ENCODE measurements around the gene PACSIN1. TPM values are rescaled to one million over a fixed set of nuclear protein-coding genes. Genes with fewer than 3 reads are reported as not detected.

PACSIN1 gene
- total RNA-seq, 2 experiments from 2014 or later: 19.3 to 88.4 TPM

GRCh38 chr6:34532230-34532629 lies 66.4 kb downstream of the PACSIN1 start:
- no peak overlapping the region for H2AFZ ChIP-seq (ENCODE audit: low read length)
- ChIA-PET CTCF (ENCODE audit: unreplicated experiment) (no interaction called here), POLR2A (no interaction called here)
- peaks cover 51% of the 10 kb centered on the region; the same call in 1 of the 2 replicates for H3K36me3 ChIP-seq (ENCODE audit: insufficient read depth, low read length)
- no peaks in the 10 kb centered on the region for H3K9me2 ChIP-seq (ENCODE audit: insufficient read depth, low read length)
- DNase-seq (ENCODE audit: low spot score): no peak
- H3K9me3 ChIP-seq (ENCODE audit: low read length): no peaks in the 10 kb centered on the region
- H4K20me1 ChIP-seq (ENCODE audit: insufficient read depth, low read length): peaks cover 8% of the 10 kb centered on the region; the same call in 1 of the 2 replicates
- no TSS peak for BruUV-seq (replicated peaks)
- TF ChIP-seq EZH2phosphoT487 (IDR thresholded peaks at IDR 0.05; ENCODE audit: borderline replicate concordance, low read depth, low read length) (no peak), CTCF (conservative IDR thresholded peaks at IDR 0.05; ENCODE audit: low read length) (no peak)
- intact Hi-C loops (cut with micrococcal nuclease; ENCODE audit: unreplicated experiment): no loop called here
- H3K4me1 ChIP-seq (ENCODE audit: insufficient read depth, low read length, poor library complexity, severe bottlenecking): peaks cover 6% of the 10 kb centered on the region
- no peak overlapping the region for H3K27ac ChIP-seq (ENCODE audit: low read depth, low read length, poor library complexity, severe bottlenecking)
- H3K4me2 ChIP-seq (ENCODE audit: low read length): no peak overlapping the region
- H3K4me3 ChIP-seq (ENCODE audit: low read depth, low read length, poor library complexity, severe bottlenecking): no peak overlapping the region
- no peaks in the 10 kb centered on the region for H3K79me2 ChIP-seq (ENCODE audit: insufficient read depth, low read depth, low read length)

- H3K4me1 ChIP-seq (ENCODE audit: insufficient read depth, low read length, poor library complexity, severe bottlenecking): no peaks in the 10 kb centered on the region
- no peak overlapping the region for H3K27ac ChIP-seq (ENCODE audit: low read depth, low read length, poor library complexity, severe bottlenecking)
- no peak overlapping the region for H3K4me2 ChIP-seq (ENCODE audit: low read length)
- POLR2A ChIA-PET: no interaction called here
- H3K9me2 ChIP-seq (ENCODE audit: insufficient read depth, low read length): no peaks in the 10 kb centered on the region
- H4K20me1 ChIP-seq (ENCODE audit: insufficient read depth, low read length): no peaks in the 10 kb centered on the region
- H2AFZ ChIP-seq (ENCODE audit: low read length): no peak overlapping the region
- no peaks in the 10 kb centered on the region for H3K79me2 ChIP-seq (ENCODE audit: insufficient read depth, low read depth, low read length)
- CTCF ChIA-PET (ENCODE audit: unreplicated experiment): interaction anchor here (0.9 kb wide), 1 partner anchor 74 kb away, joined by 5 read pairs; no protein-coding TSS in a partner anchor
- DNase-seq (ENCODE audit: low spot score): no peak
- H3K4me3 ChIP-seq (ENCODE audit: low read depth, low read length, poor library complexity, severe bottlenecking): no peak overlapping the region
- intact Hi-C loops (cut with micrococcal nuclease; ENCODE audit: unreplicated experiment): no loop called here
- no peak for TF ChIP-seq EZH2phosphoT487 (IDR thresholded peaks at IDR 0.05; ENCODE audit: borderline replicate concordance, low read depth, low read length)
- TF ChIP-seq CTCF (conservative IDR thresholded peaks at IDR 0.05; ENCODE audit: low read length): no peak
- BruUV-seq (replicated peaks): no TSS peak
- no peaks in the 10 kb centered on the region for H3K9me3 ChIP-seq (ENCODE audit: low read length)
- H3K36me3 ChIP-seq (ENCODE audit: insufficient read depth, low read length): peaks cover 40% of the 10 kb centered on the region; the same call in 1 of the 2 replicates
These were observed 68.3 kb downstream of the PACSIN1 start for GRCh38 chr6:34534146-34534545.

- H3K27ac ChIP-seq (ENCODE audit: low read depth, low read length, poor library complexity, severe bottlenecking): no peak overlapping the region
- H3K9me3 ChIP-seq (ENCODE audit: low read length): no peaks in the 10 kb centered on the region
- H3K4me3 ChIP-seq (ENCODE audit: low read depth, low read length, poor library complexity, severe bottlenecking): no peak overlapping the region
- DNase-seq (ENCODE audit: low spot score): no peak
- no peak overlapping the region for H3K4me2 ChIP-seq (ENCODE audit: low read length)
- H3K79me2 ChIP-seq (ENCODE audit: insufficient read depth, low read depth, low read length): no peaks in the 10 kb centered on the region
- intact Hi-C loops (cut with micrococcal nuclease; ENCODE audit: unreplicated experiment): no loop called here
- CTCF ChIA-PET (ENCODE audit: unreplicated experiment): interaction anchor here (0.9 kb wide), 1 partner anchor 75 kb away, joined by 5 read pairs; no protein-coding TSS in a partner anchor
- TF ChIP-seq EZH2phosphoT487 (IDR thresholded peaks at IDR 0.05; ENCODE audit: borderline replicate concordance, low read depth, low read length) (no peak), CTCF (conservative IDR thresholded peaks at IDR 0.05; ENCODE audit: low read length) (no peak)
- no TSS peak for BruUV-seq (replicated peaks)
- no peaks in the 10 kb centered on the region for H3K9me2 ChIP-seq (ENCODE audit: insufficient read depth, low read length)
- peaks cover 35% of the 10 kb centered on the region; the same call in 1 of the 2 replicates for H3K36me3 ChIP-seq (ENCODE audit: insufficient read depth, low read length)
- POLR2A ChIA-PET: interaction anchor here (0.6 kb wide), 1 partner anchor 724 kb away, joined by 3 read pairs; no protein-coding TSS in a partner anchor
- no peaks in the 10 kb centered on the region for H3K4me1 ChIP-seq (ENCODE audit: insufficient read depth, low read length, poor library complexity, severe bottlenecking)
- no peak overlapping the region for H2AFZ ChIP-seq (ENCODE audit: low read length)
- H4K20me1 ChIP-seq (ENCODE audit: insufficient read depth, low read length): no peaks in the 10 kb centered on the region
These were observed 68.8 kb downstream of the PACSIN1 start for GRCh38 chr6:34534656-34535055.

All from OCI-LY7 (cell line).